ENCODE results near the gene PRDM2. TPM values are rescaled to one million over a fixed set of nuclear protein-coding genes. Genes with fewer than 3 reads are reported as not detected.
A peak's percentile ranks its signal among the peaks of the same experiment; 100 is the strongest.

Gene PRDM2
- total and polyA plus RNA-seq, 11 donors: 16.1 to 52.7 (median 36.3) TPM

DNA sequence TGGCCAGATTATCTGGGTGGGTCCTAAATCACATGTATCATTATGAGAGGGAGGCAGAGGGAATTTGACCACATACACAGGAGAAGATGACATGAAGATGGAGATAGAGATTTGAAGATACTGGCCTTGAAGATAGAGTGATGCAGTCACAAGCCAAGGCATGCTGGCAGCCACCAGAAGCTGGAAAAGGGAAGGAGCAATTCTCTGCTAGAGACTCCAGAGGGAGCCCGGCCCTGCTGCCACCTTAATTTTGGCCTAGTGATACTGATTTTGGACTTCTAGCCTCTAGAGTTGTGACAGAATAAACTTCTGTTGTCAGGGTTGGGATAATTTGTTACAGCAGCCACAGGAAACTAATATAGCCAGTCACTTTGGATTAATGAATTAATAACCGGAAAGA is 2.2 kb upstream of the PRDM2 start:
- H3K36me3 ChIP-seq: no peaks in the 10 kb centered on the region
- intact Hi-C loops (cut with DNase I): no loop called here
- no peak overlapping the region for H3K4me3 ChIP-seq
- 93 to 100% (median 95%) methylated on average over 2 of the region's 2 CpGs for WGBS, 4 donors
- no peak overlapping the region for H3K27ac ChIP-seq
- peaks cover 0 to 25% (median 7%) of the 10 kb centered on the region in 12 donors for H3K4me1 ChIP-seq
- ATAC-seq (no peak), DNase-seq (no peak)
- peaks cover 0 to 10% (median 3%) of the 10 kb centered on the region in 9 donors for H3K27me3 ChIP-seq
- TF ChIP-seq, protein P1, sequence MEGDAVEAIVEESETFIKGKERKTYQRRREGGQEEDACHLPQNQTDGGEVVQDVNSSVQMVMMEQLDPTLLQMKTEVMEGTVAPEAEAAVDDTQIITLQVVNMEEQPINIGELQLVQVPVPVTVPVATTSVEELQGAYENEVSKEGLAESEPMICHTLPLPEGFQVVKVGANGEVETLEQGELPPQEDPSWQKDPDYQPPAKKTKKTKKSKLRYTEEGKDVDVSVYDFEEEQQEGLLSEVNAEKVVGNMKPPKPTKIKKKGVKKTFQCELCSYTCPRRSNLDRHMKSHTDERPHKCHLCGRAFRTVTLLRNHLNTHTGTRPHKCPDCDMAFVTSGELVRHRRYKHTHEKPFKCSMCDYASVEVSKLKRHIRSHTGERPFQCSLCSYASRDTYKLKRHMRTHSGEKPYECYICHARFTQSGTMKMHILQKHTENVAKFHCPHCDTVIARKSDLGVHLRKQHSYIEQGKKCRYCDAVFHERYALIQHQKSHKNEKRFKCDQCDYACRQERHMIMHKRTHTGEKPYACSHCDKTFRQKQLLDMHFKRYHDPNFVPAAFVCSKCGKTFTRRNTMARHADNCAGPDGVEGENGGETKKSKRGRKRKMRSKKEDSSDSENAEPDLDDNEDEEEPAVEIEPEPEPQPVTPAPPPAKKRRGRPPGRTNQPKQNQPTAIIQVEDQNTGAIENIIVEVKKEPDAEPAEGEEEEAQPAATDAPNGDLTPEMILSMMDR (IDR thresholded peaks at IDR 0.05): no peak
- no peak for TF ChIP-seq POLR2A (IDR thresholded peaks at IDR 0.05)
- H3K9me3 ChIP-seq: peaks cover 0 to 11% (median 0%) of the 10 kb centered on the region in 12 donors

DNA sequence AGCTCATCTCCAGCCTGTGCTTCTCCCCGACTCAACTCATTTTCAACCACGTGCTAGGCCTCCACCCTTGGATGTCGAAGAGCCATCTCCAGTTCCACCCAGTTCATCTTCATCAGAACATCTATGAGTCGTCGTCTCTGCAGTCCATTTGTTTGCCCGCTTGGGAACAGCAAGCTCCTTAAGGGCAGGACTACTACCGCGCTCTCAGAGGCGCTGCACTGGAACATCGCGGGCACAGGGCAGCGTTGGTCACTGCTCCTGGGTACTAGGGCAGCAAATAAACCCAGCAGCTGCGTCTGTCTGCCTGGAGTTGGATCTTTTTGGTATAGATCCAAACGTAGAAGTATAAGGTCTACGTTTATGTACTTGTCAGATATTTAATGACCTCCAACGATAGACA is 478 bp upstream of the PRDM2 start:
- 62 to 67% (median 63%) methylated on average over 16 of the region's 16 CpGs for WGBS, 4 donors
- Histone ChIP-seq H3K4me3 (peak overlapping the region; percentile 71 to 99 (median 84)), H3K9me3 (peaks cover 0 to 11% (median 0%) of the 10 kb centered on the region in 12 donors), H3K27me3 (peaks cover 0 to 10% (median 0%) of the 10 kb centered on the region in 9 donors), H3K27ac (peak overlapping the region; percentile 76 to 95 (median 90)), H3K4me1 (peaks cover 0 to 25% (median 7%) of the 10 kb centered on the region in 12 donors), H3K36me3 (no peaks in the 10 kb centered on the region)
- DNase-seq (peak in 1 of 5 donors; percentile 33), ATAC-seq (peak in 2 of 4 donors; percentile 19 to 21)
- TF ChIP-seq, protein P1 (IDR thresholded peaks at IDR 0.05): no peak
- TF ChIP-seq POLR2A (IDR thresholded peaks at IDR 0.05): no peak
- intact Hi-C loops (cut with DNase I): no loop called here

DNA sequence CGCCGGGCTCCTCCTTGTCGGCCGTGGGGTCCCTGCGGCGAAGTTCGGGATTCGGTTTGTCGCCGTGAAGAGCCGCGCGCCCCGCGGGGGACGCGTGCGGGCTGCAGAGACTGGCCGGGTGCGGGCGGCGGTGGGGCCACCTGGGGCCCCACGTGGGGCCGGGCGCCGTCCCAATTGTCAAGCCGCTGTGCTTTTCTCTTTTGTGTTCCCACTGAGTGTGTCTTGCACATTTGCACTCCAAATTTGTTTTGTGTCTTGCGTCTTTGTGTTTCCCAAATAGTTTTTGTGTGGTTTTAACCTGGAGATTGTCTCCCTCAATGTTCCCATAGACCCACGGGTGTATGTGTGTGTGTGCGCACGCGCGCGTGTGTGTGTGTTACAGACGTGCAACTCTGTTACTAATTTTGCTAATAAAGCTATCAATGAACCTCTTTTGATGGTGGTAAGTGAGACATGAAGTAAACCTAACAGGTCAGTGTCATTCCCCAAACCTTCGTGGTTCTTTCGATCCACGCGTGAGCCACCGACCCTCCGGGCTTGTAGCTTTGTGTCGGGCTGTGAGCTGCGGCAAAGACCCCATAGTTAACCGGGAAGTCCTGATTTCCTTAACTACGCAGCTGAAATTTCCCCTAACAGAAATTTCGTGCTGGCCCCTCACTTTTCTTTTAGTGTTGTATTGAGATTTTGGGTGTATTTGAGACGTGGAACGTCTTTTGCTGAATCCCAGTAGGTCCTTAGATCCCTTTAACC is 708 bp downstream of the PRDM2 start:
- TF ChIP-seq, protein P1 (IDR thresholded peaks at IDR 0.05): no peak
- no peak for TF ChIP-seq POLR2A (IDR thresholded peaks at IDR 0.05)
- peaks cover 0 to 11% (median 0%) of the 10 kb centered on the region in 12 donors for H3K9me3 ChIP-seq
- H3K4me1 ChIP-seq: peaks cover 0 to 25% (median 7%) of the 10 kb centered on the region in 12 donors
- peak overlapping the region; percentile 43 to 99 (median 84) for H3K4me3 ChIP-seq
- peak; percentile 23 to 74 (median 52) for DNase-seq
- 14 to 21% (median 18%) methylated on average over 41 to 48 of the region's 48 CpGs for WGBS, 4 donors
- intact Hi-C loops (cut with DNase I): loop anchor here in 3 of 10 donors (5.0 to 10.0 kb wide), 2 partner anchors 47 to 54 kb away; no protein-coding TSS in a partner anchor
- no peaks in the 10 kb centered on the region for H3K36me3 ChIP-seq
- peak overlapping the region; percentile 52 to 95 (median 90) for H3K27ac ChIP-seq
- H3K27me3 ChIP-seq: peaks cover 0 to 6% (median 0%) of the 10 kb centered on the region in 9 donors
- ATAC-seq: peak in 3 of 4 donors; percentile 59 to 76 (median 68)

DNA sequence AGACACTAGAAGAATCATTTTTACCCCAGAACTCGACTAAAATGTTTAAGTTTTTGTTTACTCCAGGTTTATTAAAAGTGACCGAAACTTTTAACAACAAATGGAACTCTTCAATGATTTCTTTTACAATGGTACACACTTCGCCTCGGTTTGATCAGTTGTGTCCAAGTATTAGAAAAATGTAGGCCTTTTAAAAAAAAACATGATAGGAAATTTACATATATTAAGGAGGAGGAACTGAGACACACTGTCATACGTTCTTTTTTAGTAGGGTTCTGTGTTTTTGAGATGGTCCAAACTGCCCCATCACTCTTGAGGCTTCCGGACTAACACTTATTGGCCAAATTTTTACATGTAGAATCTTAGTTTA is 1.3 kb downstream of the PRDM2 start:
- WGBS, 4 donors: 79 to 81% (median 80%) methylated on average over 6 of the region's 6 CpGs
- TF ChIP-seq, protein P1 (IDR thresholded peaks at IDR 0.05): no peak
- no peak for TF ChIP-seq POLR2A (IDR thresholded peaks at IDR 0.05)
- intact Hi-C loops (cut with DNase I): loop anchor here in 3 of 10 donors (5.0 to 10.0 kb wide), 2 partner anchors 46 to 54 kb away; no protein-coding TSS in a partner anchor
- peak overlapping the region in 7 of 12 donors; percentile 52 to 95 (median 90) for H3K27ac ChIP-seq
- ATAC-seq: no peak
- H3K36me3 ChIP-seq: no peaks in the 10 kb centered on the region
- H3K4me1 ChIP-seq: peaks cover 0 to 25% (median 7%) of the 10 kb centered on the region in 12 donors
- peak overlapping the region in 8 of 12 donors; percentile 74 to 99 (median 86) for H3K4me3 ChIP-seq
- DNase-seq: no peak
- H3K27me3 ChIP-seq: peaks cover 0 to 4% (median 0%) of the 10 kb centered on the region in 9 donors
- peaks cover 0 to 11% (median 0%) of the 10 kb centered on the region in 12 donors for H3K9me3 ChIP-seq

Data from heart left ventricle (tissue), 16 donors.